Esophagus muscularis mucosa (tissue), 4 donors: ENCODE results near the gene HMGN4. TPM values are rescaled to one million over a fixed set of nuclear protein-coding genes. Genes with fewer than 3 reads are reported as not detected.

Experiments
- DNase-seq: peaks from one replicate; pipeline ENCODE4 v3.0.0-alpha.2; 2017; ENCODE audit errors: extremely low spot score
- H3K27ac ChIP-seq, 4 donors: fragments of 200-600 bp; sonication (generic); replicated peaks in 1 of 4; 1 replicate in 3 of 4; 2 replicates in 1 of 4; pipeline ENCODE4 v1.5.1; 2016 to 2019; ENCODE audit warnings: mild to moderate bottlenecking in 1 of 4
- H3K27me3 ChIP-seq, 4 donors: fragments of 200-600 bp; sonication (generic); one replicate each; pipeline versions ENCODE4 v1.5.1 to v1.6.0; 2016 to 2019
- H3K36me3 ChIP-seq, 4 donors: fragments of 200-600 bp; sonication (generic); one replicate each; pipeline ENCODE4 v1.5.1; 2016 to 2019
- H3K4me1 ChIP-seq, 4 donors: fragments of 200-600 bp; sonication (generic); one replicate each; pipeline ENCODE4 v1.5.1; 2016 to 2019
- H3K4me3 ChIP-seq, 4 donors: fragments of 200-600 bp; sonication (generic); 1 replicate in 2 of 4; 2 replicates in 2 of 4; pipeline ENCODE4 v1.5.1; 2016 to 2019; ENCODE audit warnings: mild to moderate bottlenecking in 4 of 4, moderate library complexity in 1 of 4
- H3K9me3 ChIP-seq, 4 donors: fragments of 200-600 bp; sonication (generic); 1 replicate in 3 of 4; 2 replicates in 1 of 4; pipeline ENCODE4 v1.5.1; 2016 to 2019
- CTCF ChIP-seq, 3 experiments: fragments of 200-600 bp in 2 of 3; fragments of 450-650 bp in 1 of 3; sonication (generic) in 2 of 3; IDR thresholded peaks; one replicate each; pipeline ENCODE4 v1.5.1; 2017 to 2019; ENCODE audit warnings: antibody characterized with exemption in 3 of 3, mild to moderate bottlenecking in 2 of 3, moderate library complexity in 1 of 3
- EP300 ChIP-seq: sonication (generic); formaldehyde crosslinking; IDR thresholded peaks from one replicate; pipeline ENCODE4 v1.6.1; 2017; ENCODE audit warnings: antibody characterized with exemption
- POLR2A ChIP-seq: fragments of 450-650 bp; IDR thresholded peaks from one replicate; pipeline ENCODE4 v1.6.1; 2017; ENCODE audit warnings: antibody characterized with exemption, moderate library complexity, mild to moderate bottlenecking, low read depth
- POLR2AphosphoS5 ChIP-seq, 2 donors: sonication (generic); formaldehyde crosslinking; IDR thresholded peaks; one replicate each; pipeline ENCODE4 v1.6.1; 2017; ENCODE audit warnings: antibody characterized with exemption in 2 of 2
- WGBS: methylation state at CpG from one replicate; pipeline ENCODE4 v1.1.5; 2018; 5-methylcytosine and 5-hydroxymethylcytosine counted together
- intact Hi-C: fragments of 100-400 bp; cut with DNase I; formaldehyde crosslinking; loops from one replicate; pipeline ENCODE4 v1.15.1; 2023
- total RNA-seq, 4 donors: library from RNA; depleted of rRNA; stranded (reverse); fragments of >200 nt; gene quantifications; one replicate each; pipeline versions ENCODE4 v1.1.0 to v1.2.1, GENCODE V29; 2016

HMGN4 gene
- total RNA-seq, 4 donors from 2014 or later, result 80.2 to 117 (median 86.5) TPM

GRCh38 chr6:26563488-26563887 lies 25.3 kb downstream of the HMGN4 start:
- intact Hi-C loops, result no loop called here
- TF ChIP-seq EP300, result no peak
- no peak for TF ChIP-seq POLR2A
- TF ChIP-seq CTCF (IDR thresholded peaks at IDR 0.05), result no peak
- no peak for TF ChIP-seq POLR2AphosphoS5 (IDR thresholded peaks at IDR 0.05)
- H3K9me3 ChIP-seq, result no peaks in the 10 kb centered on the region
- peaks cover 0 to 6% (median 2%) of the 10 kb centered on the region in 4 donors for H3K4me1 ChIP-seq
- no peaks in the 10 kb centered on the region for H3K27me3 ChIP-seq
- 78% methylated on average over 6 of the region's 6 CpGs for WGBS
- no peak overlapping the region for H3K27ac ChIP-seq
- no peak for DNase-seq
- H3K36me3 ChIP-seq, result no peaks in the 10 kb centered on the region
- no peak overlapping the region for H3K4me3 ChIP-seq

DNA sequence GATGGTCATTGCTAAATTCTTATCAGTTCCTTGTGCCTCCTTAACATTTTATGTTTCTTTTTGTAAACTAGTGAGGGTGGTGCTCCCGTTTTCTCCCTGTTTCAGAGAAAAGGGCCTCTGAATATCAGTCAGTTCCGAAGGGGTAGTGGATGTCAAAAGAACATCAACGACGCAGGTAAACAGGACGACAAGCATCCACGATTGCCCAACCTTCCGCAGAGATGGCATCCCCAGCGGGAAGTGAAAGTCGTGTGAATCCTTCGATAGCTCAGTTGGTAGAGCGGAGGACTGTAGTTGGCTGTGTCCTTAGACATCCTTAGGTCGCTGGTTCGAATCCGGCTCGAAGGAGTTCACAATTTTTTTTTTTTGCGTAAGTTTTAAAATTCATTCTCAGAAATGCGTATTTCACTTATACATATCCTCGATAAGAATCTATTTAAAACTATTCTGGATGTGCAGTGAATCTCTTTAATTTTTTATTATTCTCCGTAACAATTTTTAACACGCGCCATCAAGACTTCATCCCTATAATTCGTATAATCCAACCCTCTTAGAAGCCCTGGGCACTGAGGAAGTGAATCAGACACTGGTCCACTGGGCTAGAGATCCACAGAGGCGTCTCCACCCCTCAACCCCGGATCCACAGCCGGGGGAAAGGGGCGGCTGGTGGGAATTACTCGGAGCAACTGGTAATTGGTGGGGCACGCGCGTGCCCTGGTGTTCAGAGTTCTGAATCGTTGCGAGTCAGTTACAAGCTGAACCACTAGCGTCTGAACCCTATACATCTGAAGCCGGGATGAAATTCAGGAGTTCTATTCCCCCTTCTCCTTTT lies 30.7 kb downstream of the HMGN4 start:
- DNase-seq, result peak; percentile 100
- H3K9me3 ChIP-seq, result no peaks in the 10 kb centered on the region
- TF ChIP-seq POLR2AphosphoS5 (IDR thresholded peaks at IDR 0.05) (peak; percentile 60 to 87), EP300 (no peak), CTCF (IDR thresholded peaks at IDR 0.05) (peak; percentile 8 to 30 (median 12)), POLR2A (no peak)
- peaks cover 6 to 22% (median 20%) of the 10 kb centered on the region in 4 donors for H3K4me1 ChIP-seq
- peak overlapping the region; percentile 52 to 62 (median 58) for H3K4me3 ChIP-seq
- 2% methylated on average over 34 of the region's 34 CpGs for WGBS
- H3K27ac ChIP-seq, result peak overlapping the region; percentile 46 to 74 (median 62)
- no peaks in the 10 kb centered on the region for H3K27me3 ChIP-seq
- no peaks in the 10 kb centered on the region for H3K36me3 ChIP-seq
- intact Hi-C loops, result loop anchor here (5.0 kb wide), 2 partner anchors 37 to 227 kb away; no protein-coding TSS in a partner anchor

DNA sequence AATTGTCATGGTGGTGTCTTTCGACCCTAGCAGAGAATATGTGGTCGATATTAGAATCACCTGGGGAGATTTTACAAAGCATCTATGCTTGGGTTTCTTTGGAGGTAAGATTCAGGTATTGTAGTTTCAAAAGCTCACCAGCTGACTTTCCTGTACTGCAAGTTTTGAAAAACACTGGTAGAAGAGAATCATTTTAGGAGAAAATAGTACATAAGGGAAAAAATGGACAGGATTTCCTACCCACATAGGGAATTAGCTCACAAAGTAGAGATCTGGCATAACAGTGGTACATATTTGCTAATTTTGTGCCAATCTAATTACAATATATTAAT lies 31.2 kb downstream of the HMGN4 start:
- H3K27ac ChIP-seq, result peak overlapping the region in 2 of 4 donors; percentile 52 to 74
- H3K36me3 ChIP-seq, result no peaks in the 10 kb centered on the region
- TF ChIP-seq CTCF (IDR thresholded peaks at IDR 0.05) (no peak), POLR2A (no peak), EP300 (no peak), POLR2AphosphoS5 (IDR thresholded peaks at IDR 0.05) (no peak)
- intact Hi-C loops, result loop anchor here (5.0 kb wide), 2 partner anchors 37 to 227 kb away; no protein-coding TSS in a partner anchor
- H3K4me1 ChIP-seq, result peaks cover 6 to 22% (median 20%) of the 10 kb centered on the region in 4 donors
- peak overlapping the region; percentile 52 to 62 (median 58) for H3K4me3 ChIP-seq
- no peaks in the 10 kb centered on the region for H3K9me3 ChIP-seq
- DNase-seq, result no peak
- WGBS, result 13% methylated on average over 2 of the region's 2 CpGs
- H3K27me3 ChIP-seq, result no peaks in the 10 kb centered on the region

DNA sequence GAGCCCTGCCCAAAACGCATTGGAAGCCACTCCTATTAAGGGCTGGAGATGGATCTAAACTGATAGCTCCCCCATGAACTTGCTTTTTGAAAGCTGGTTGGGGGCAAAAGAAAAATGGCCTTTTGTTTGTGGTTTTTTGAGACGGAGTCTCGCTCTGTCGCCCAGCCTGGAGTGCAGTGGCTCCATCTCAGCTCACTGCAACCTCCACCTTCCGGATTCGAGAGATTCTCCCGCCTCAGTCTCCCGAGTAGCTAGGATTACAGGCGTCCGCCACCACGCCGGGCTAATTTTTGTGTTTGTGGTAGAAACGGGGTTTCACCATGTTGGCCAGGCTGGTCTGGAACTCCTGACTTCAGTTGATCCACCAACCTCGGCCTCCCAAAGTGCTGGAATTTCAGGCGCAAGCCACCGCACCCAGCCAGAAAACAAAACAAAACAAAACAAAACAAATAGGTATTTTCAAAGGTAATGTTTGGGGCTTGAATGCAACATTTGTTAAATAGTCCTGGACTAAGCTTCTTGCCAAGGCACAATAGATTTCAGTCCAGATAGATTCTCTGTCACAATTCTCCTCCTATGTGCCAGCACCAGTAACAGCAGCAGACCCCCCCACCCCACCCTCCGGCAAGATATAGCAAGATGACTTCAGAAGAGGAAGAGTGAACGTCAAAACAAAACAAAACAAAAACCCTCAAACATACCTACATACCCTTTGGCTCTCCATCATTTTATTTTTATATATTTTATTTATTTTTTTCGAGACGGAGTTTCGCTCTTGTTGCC lies 32.1 kb downstream of the HMGN4 start:
- Histone ChIP-seq H3K4me1 (peaks cover 6 to 22% (median 20%) of the 10 kb centered on the region in 4 donors), H3K9me3 (no peaks in the 10 kb centered on the region), H3K27me3 (peaks cover 0 to 3% (median 0%) of the 10 kb centered on the region in 4 donors), H3K4me3 (no peak overlapping the region), H3K36me3 (no peaks in the 10 kb centered on the region), H3K27ac (no peak overlapping the region)
- no peak for DNase-seq
- intact Hi-C loops, result no loop called here
- TF ChIP-seq EP300 (no peak), POLR2A (no peak), POLR2AphosphoS5 (IDR thresholded peaks at IDR 0.05) (no peak), CTCF (IDR thresholded peaks at IDR 0.05) (no peak)
- 76% methylated on average over 21 of the region's 21 CpGs for WGBS
